ENCODE results near the gene ENTPD8. TPM values are rescaled to one million over a fixed set of nuclear protein-coding genes. Genes with fewer than 3 reads are reported as not detected.

Gene ENTPD8
- total RNA-seq (not detected), polyA plus RNA-seq (not detected)

GRCh38 chr9:137441289-137441934, at the start of gene ENTPD8:
Gene ENTPD8 (minus strand): TSS chr9:137441357. CDS start chr9:137438285, 3,072 bp downstream.
- Histone ChIP-seq H3K27ac (ENCODE audit: low read depth, low read length) (no peak within 1 kb of the TSS), H3K4me1 (ENCODE audit: insufficient read depth, low read length) (peaks cover 13% of the 10 kb centered on the region), H3K36me3 (ENCODE audit: insufficient read depth, low read length) (no peaks in the 10 kb centered on the region), H3K9me3 (ENCODE audit: low read length) (no peaks in the 10 kb centered on the region), H3K4me3 (ENCODE audit: low read length) (no peak within 1 kb of the TSS), H3K27me3 (ENCODE audit: insufficient read depth, low read length, poor library complexity, severe bottlenecking) (no peaks in the 10 kb centered on the region)
- Mint-ChIP-seq H3K9me3 (peaks cover 0 to 5% (median 3%) of the 10 kb centered on the region in 5 donors), H3K4me3 (peak within 1 kb of the TSS in 5 of 7 donors; percentile 54 to 81 (median 64)), H3K27ac (peak within 1 kb of the TSS in 2 of 8 donors; percentile 30 to 39), H3K27me3 (peaks cover 18 to 30% of the 10 kb centered on the region in 2 donors), H3K36me3 (peaks cover 0 to 1% (median 0%) of the 10 kb centered on the region in 3 donors), H3K4me1 (peaks cover 8 to 14% (median 14%) of the 10 kb centered on the region in 3 donors)
- CTCF ChIA-PET = interaction anchor here (1.4 kb wide), 1 partner anchor 19 kb away, joined by 3 read pairs; the partner anchor contains the start of gene EXD3
- DNase-seq = peak in 1 of 5 donors; percentile 45
- POLR2A ChIA-PET = interaction anchor here (1.1 kb wide), 1 partner anchor 18 kb away, joined by 4 read pairs; the partner anchor contains the start of gene NSMF

GRCh38 chr9:137490532-137491186, 49.5 kb upstream of the ENTPD8 start:
- ChIA-PET CTCF (no interaction called here), POLR2A (no interaction called here)
- no peak for DNase-seq

GRCh38 chr9:137488906-137489305, 47.7 kb upstream of the ENTPD8 start:
- Histone ChIP-seq H3K9me3 (ENCODE audit: low read length) (no peaks in the 10 kb centered on the region), H3K4me1 (ENCODE audit: insufficient read depth, low read length) (no peaks in the 10 kb centered on the region), H3K27me3 (ENCODE audit: insufficient read depth, low read length, poor library complexity, severe bottlenecking) (no peaks in the 10 kb centered on the region), H3K27ac (ENCODE audit: low read depth, low read length) (no peak overlapping the region), H3K36me3 (ENCODE audit: insufficient read depth, low read length) (no peaks in the 10 kb centered on the region), H3K4me3 (ENCODE audit: low read length) (no peak overlapping the region)
- no peak for DNase-seq
- H3K36me3 Mint-ChIP-seq = peaks cover 0 to 1% (median 0%) of the 10 kb centered on the region in 3 donors
- H3K4me3 Mint-ChIP-seq = no peak overlapping the region
- H3K4me1 Mint-ChIP-seq = peaks cover 5 to 8% (median 8%) of the 10 kb centered on the region in 3 donors
- H3K9me3 Mint-ChIP-seq = no peaks in the 10 kb centered on the region
- H3K27me3 Mint-ChIP-seq = no peaks in the 10 kb centered on the region
- H3K27ac Mint-ChIP-seq = no peak overlapping the region
- CTCF ChIA-PET = interaction anchor here (1.0 kb wide), 1 partner anchor 14 kb away, joined by 3 read pairs; no protein-coding TSS in a partner anchor
- POLR2A ChIA-PET = no interaction called here

More at GRCh38 chr9:137490532-137491186, 49.5 kb upstream of the ENTPD8 start:
- Histone ChIP-seq H3K9me3 (ENCODE audit: low read length) (no peaks in the 10 kb centered on the region), H3K36me3 (ENCODE audit: insufficient read depth, low read length) (no peaks in the 10 kb centered on the region), H3K4me1 (ENCODE audit: insufficient read depth, low read length) (no peaks in the 10 kb centered on the region), H3K27ac (ENCODE audit: low read depth, low read length) (peak overlapping the region; percentile 39), H3K4me3 (ENCODE audit: low read length) (no peak overlapping the region), H3K27me3 (ENCODE audit: insufficient read depth, low read length, poor library complexity, severe bottlenecking) (no peaks in the 10 kb centered on the region)
- H3K27me3 Mint-ChIP-seq = no peaks in the 10 kb centered on the region
- peaks cover 0 to 1% (median 0%) of the 10 kb centered on the region in 3 donors for H3K36me3 Mint-ChIP-seq
- H3K4me1 Mint-ChIP-seq = peaks cover 7 to 11% (median 8%) of the 10 kb centered on the region in 3 donors
- no peak overlapping the region for H3K4me3 Mint-ChIP-seq
- peak overlapping the region in 2 of 8 donors; percentile 23 to 52 for H3K27ac Mint-ChIP-seq
- no peaks in the 10 kb centered on the region for H3K9me3 Mint-ChIP-seq

GRCh38 chr9:137488327-137488653, 47.1 kb upstream of the ENTPD8 start:
- no peak for DNase-seq
- H3K4me3 Mint-ChIP-seq = no peak overlapping the region
- Histone ChIP-seq H3K4me1 (ENCODE audit: insufficient read depth, low read length) (no peaks in the 10 kb centered on the region), H3K36me3 (ENCODE audit: insufficient read depth, low read length) (no peaks in the 10 kb centered on the region), H3K27me3 (ENCODE audit: insufficient read depth, low read length, poor library complexity, severe bottlenecking) (no peaks in the 10 kb centered on the region), H3K9me3 (ENCODE audit: low read length) (no peaks in the 10 kb centered on the region), H3K27ac (ENCODE audit: low read depth, low read length) (no peak overlapping the region), H3K4me3 (ENCODE audit: low read length) (no peak overlapping the region)
- CTCF ChIA-PET = interaction anchor here (1.0 kb wide), 1 partner anchor 13 kb away, joined by 3 read pairs; no protein-coding TSS in a partner anchor
- POLR2A ChIA-PET = no interaction called here
- H3K36me3 Mint-ChIP-seq = peaks cover 0 to 1% (median 0%) of the 10 kb centered on the region in 3 donors
- no peaks in the 10 kb centered on the region for H3K9me3 Mint-ChIP-seq
- H3K4me1 Mint-ChIP-seq = peaks cover 5 to 8% (median 8%) of the 10 kb centered on the region in 3 donors
- H3K27me3 Mint-ChIP-seq = no peaks in the 10 kb centered on the region
- no peak overlapping the region for H3K27ac Mint-ChIP-seq

- Mint-ChIP-seq H3K4me1 (peaks cover 5 to 8% (median 8%) of the 10 kb centered on the region in 3 donors), H3K4me3 (no peak overlapping the region), H3K27ac (no peak overlapping the region), H3K36me3 (peaks cover 0 to 1% (median 0%) of the 10 kb centered on the region in 3 donors), H3K9me3 (no peaks in the 10 kb centered on the region), H3K27me3 (no peaks in the 10 kb centered on the region)
- Histone ChIP-seq H3K27ac (ENCODE audit: low read depth, low read length) (no peak overlapping the region), H3K4me3 (ENCODE audit: low read length) (no peak overlapping the region), H3K27me3 (ENCODE audit: insufficient read depth, low read length, poor library complexity, severe bottlenecking) (no peaks in the 10 kb centered on the region), H3K36me3 (ENCODE audit: insufficient read depth, low read length) (no peaks in the 10 kb centered on the region), H3K9me3 (ENCODE audit: low read length) (no peaks in the 10 kb centered on the region), H3K4me1 (ENCODE audit: insufficient read depth, low read length) (no peaks in the 10 kb centered on the region)
- DNase-seq = no peak
- CTCF ChIA-PET = interaction anchor here (1.0 kb wide), 1 partner anchor 13 kb away, joined by 3 read pairs; no protein-coding TSS in a partner anchor
- POLR2A ChIA-PET = no interaction called here
Observed at GRCh38 chr9:137487454-137488326, 46.5 kb upstream of the ENTPD8 start.

- Mint-ChIP-seq H3K36me3 (peaks cover 0 to 1% (median 0%) of the 10 kb centered on the region in 3 donors), H3K27ac (no peak overlapping the region), H3K9me3 (no peaks in the 10 kb centered on the region), H3K4me1 (peaks cover 2 to 12% (median 8%) of the 10 kb centered on the region in 3 donors), H3K4me3 (no peak overlapping the region), H3K27me3 (no peaks in the 10 kb centered on the region)
- Histone ChIP-seq H3K4me1 (ENCODE audit: insufficient read depth, low read length) (no peaks in the 10 kb centered on the region), H3K27me3 (ENCODE audit: insufficient read depth, low read length, poor library complexity, severe bottlenecking) (no peaks in the 10 kb centered on the region), H3K9me3 (ENCODE audit: low read length) (no peaks in the 10 kb centered on the region), H3K4me3 (ENCODE audit: low read length) (no peak overlapping the region), H3K36me3 (ENCODE audit: insufficient read depth, low read length) (no peaks in the 10 kb centered on the region), H3K27ac (ENCODE audit: low read depth, low read length) (no peak overlapping the region)
- ChIA-PET POLR2A (no interaction called here), CTCF (no interaction called here)
- DNase-seq = no peak
Observed at GRCh38 chr9:137486545-137487453, 45.6 kb upstream of the ENTPD8 start.

GRCh38 chr9:137486141-137486490, 45.0 kb upstream of the ENTPD8 start:
- ChIA-PET CTCF (no interaction called here), POLR2A (no interaction called here)
- H3K27me3 Mint-ChIP-seq = no peaks in the 10 kb centered on the region
- DNase-seq = no peak
- no peak overlapping the region for H3K4me3 ChIP-seq (ENCODE audit: low read length)
- H3K4me1 ChIP-seq (ENCODE audit: insufficient read depth, low read length) = no peaks in the 10 kb centered on the region
- no peak overlapping the region for H3K27ac Mint-ChIP-seq
- H3K9me3 Mint-ChIP-seq = no peaks in the 10 kb centered on the region
- no peak overlapping the region for H3K4me3 Mint-ChIP-seq
- H3K9me3 ChIP-seq (ENCODE audit: low read length) = no peaks in the 10 kb centered on the region
- H3K36me3 Mint-ChIP-seq = no peaks in the 10 kb centered on the region
- peaks cover 1 to 13% (median 8%) of the 10 kb centered on the region in 3 donors for H3K4me1 Mint-ChIP-seq
- H3K36me3 ChIP-seq (ENCODE audit: insufficient read depth, low read length) = no peaks in the 10 kb centered on the region
- H3K27ac ChIP-seq (ENCODE audit: low read depth, low read length) = no peak overlapping the region
- no peaks in the 10 kb centered on the region for H3K27me3 ChIP-seq (ENCODE audit: insufficient read depth, low read length, poor library complexity, severe bottlenecking)
